GM10847 (cell line): ENCODE data around the gene UBE2F.

Source experiments
- POLR2A ChIP-seq: IDR thresholded peaks from 2 replicates; pipeline ENCODE4 v1.6.1; 2011; ENCODE audit not compliant: insufficient read length; ENCODE audit errors: extremely low read depth

Gene UBE2F

DNA sequence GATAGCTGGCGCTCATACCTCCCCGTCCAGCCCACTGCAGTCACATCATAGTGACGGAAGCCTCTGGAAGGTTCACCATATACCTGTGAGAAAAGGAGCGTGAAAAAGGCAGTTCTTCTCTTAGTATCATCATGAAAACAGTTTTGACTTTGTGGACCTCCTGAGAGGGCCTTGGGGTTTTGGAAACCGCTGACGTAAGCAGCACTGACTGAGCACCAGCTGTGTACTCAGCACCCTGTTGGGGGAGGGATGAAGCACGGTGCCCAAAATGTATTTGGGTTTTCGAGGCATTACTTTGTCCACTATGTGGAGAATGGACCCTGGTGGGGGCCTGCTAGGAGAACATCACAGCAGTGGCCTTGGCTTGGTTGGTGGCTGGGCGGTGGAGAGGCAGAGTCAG lies 99.4 kb downstream of the UBE2F start:
- TF ChIP-seq POLR2A, result no peak

DNA sequence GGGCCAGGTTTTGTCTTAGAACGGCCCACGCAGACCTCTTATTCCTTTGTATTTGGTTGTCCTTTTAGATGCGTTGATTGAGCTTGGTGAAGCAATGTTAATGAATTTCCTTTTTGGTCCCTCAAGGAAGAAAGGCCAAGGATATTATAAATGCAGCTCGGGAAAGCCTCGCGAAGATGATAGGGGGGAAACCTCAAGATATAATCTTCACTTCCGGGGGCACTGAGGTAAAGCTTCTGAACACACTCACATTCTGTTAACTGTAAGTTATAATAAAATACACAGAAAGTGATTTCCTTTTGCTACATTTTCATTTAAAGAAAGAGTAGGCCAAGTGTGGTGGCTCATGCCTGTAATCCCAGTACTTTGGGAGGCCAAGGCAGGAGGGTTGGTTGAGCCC lies 101.1 kb downstream of the UBE2F start:
- TF ChIP-seq POLR2A, result no peak

DNA sequence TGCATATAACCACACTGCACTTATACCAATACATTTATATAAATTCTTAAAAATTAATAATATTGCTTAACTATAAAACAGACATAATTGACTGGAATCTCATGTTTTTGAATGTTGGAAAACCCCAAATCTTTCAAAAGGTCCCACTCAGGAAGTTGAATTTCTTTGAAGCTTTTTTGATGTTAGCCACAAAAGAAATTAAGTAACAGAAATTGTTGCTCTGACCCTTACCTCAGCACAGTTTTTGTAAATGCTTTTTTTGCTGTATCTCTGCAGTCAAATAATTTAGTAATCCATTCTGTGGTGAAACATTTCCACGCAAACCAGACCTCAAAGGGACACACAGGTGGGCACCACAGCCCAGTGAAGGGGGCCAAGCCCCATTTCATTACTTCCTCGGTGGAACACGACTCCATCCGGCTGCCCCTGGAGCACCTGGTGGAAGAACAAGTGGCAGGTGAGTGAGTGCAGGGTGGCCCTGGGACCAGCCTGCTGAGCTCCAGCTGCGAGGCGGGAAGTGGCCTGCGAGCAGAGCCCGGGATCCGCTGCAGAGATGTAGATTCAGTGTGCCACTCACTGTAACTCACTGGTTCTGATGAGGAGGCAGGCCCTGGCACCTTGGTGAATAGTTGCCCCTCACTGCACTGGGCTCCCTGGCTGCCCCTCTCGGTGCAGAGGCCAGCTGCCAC lies 102.4 kb downstream of the UBE2F start:
- TF ChIP-seq POLR2A, result no peak

DNA sequence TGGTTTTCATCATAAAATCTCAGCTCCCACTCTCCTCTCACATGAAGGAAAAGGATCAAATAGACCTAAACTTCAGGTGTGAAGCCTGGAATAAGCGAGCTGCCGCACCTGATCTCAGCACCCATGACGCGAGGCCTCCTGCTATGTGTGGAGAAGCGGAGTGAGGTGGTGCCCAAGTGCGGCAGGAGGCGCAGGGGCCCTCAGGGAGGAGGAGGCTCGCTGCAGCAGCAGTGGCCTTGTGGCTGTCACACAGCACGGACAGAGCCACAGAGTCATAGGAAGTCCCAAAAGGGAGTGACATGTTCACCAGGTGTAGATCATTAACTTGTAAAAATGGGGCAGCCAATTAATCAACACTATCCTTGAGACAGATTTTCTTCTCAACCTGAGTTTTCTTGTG lies 103.1 kb downstream of the UBE2F start:
- no peak for TF ChIP-seq POLR2A

DNA sequence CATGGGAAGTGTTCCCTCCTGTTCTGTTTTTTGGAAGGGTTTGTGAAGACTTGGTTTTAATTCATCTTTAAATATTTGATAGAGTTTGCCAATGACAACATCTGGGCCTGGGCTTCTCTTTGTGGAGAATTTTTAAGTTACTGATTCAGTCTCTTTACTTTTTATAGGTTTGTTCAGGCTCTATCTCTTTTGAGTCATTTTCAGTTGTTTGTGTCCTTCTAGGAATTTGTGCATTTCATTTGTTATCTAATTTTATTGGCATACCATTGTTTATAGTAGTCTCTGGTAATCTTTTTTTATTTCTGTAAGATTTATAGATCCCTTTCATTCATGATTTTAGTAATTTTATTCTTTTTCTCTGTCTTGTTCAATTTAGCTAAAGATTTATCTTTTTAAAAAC lies 108.6 kb downstream of the UBE2F start:
- TF ChIP-seq POLR2A, result no peak

DNA sequence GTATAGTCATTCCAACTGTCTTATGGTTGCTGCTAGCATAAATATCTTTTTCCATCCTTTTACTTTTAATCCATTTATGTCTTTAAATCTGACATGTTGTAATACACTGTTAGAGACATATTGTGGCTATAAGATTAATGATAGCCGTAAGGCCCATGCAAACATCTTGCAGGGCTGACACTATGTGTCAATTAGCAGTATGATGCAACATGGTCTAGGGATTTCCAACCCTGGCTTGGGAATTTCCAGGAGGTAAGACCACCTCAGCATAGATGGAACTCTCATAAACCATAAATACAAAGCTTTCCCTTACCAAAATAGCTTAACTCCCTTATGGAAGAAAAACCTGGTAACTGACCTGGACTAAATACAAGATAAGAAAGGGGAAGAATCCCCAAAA lies 110.5 kb downstream of the UBE2F start:
- TF ChIP-seq POLR2A, result no peak

DNA sequence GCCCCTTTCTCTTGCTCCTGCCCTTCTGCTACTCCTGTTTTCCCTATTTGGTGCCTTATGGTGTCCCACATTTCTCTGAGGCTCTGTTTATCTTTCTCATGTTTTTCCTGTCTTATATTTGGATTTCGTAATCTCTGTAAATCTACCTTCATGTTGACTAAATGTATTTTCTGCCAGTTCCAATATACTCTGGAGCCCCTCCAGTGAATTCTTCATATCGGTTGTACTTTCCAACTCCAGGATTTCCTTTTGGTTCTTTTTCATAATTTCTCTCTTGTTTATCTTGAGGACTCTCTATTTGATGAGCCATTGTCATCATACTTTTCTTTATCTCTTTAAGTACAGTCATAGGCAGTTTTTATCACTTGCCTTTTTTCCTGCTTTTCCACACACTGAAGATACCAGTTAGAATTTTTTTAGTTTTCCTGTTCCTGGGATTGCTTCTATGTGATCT lies 113.1 kb downstream of the UBE2F start:
- no peak for TF ChIP-seq POLR2A

DNA sequence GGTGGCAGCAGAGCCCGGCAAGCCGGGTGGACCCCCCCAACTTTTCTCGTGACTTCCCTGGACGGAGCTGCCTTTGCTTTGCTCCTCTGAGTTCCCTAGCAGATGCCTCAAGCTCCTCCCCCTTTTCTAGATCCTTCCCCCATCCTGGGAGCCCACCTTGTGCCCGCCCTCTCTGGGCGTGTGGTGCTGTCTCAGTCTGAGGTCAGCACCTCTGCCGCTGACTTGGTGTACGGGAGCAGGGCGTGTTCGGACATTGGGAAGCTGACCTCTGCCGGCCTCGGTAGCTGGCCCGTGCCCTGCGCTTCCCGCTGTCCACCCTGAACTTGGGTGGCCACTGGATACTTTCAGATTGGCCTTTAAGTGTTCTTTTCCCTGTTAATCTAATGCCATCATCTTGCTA lies 113.7 kb downstream of the UBE2F start:
- TF ChIP-seq POLR2A, result no peak

DNA sequence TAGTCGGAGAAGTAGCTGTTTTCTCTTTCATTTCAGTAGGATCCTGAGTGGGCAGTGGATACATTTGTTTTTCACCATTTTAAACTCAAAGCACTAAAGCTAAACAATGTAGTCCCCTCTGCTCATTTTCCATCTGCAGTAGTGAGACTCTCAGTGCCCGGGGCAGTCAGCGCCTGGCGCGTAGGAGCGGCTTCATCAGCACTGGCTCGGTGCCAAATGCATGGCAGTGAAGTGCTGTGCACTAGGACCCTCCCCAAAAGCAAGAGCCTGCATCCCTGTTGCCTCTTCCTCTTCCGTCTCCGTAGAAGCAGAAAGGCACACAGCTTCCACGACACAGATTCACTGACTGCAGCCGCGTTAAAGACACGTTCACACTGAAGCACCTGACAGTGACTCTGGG lies 114.3 kb downstream of the UBE2F start:
- no peak for TF ChIP-seq POLR2A

DNA sequence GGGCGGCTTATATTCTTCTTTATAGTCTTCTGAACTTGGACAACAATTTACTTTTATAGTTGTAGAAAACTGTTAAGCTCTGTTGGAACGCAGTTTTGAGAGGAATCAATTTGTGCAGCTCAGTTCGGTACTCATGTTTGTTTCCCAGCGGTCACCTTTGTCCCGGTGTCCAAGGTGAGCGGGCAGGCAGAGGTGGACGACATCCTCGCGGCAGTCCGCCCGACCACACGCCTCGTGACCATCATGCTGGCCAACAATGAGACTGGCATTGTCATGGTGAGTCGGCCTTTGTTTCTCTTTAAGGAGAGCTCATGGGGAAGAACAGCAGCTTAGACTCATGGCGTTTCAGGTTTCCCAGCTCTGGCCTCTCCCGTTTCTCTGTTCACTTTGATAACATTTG lies 114.7 kb downstream of the UBE2F start:
- no peak for TF ChIP-seq POLR2A

DNA sequence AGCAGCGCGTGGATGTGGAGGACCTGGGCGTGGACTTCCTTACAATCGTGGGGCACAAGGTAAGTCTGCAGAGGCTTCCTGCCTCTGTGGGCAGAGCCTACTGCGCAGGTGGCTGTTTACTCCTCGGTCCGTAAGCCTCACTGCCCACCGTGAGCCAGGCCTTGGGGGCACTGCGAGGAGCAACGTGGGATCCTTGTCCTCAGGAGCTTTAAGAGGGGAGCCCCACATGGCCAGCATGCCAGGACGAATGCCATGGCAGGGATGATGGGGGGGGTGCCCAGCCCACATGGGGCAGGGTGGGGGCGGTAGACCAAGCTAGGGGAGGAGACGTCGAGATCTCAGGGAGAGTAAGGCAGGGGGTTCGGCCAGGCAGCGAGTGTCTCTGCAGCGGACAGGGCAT lies 115.3 kb downstream of the UBE2F start:
- no peak for TF ChIP-seq POLR2A

DNA sequence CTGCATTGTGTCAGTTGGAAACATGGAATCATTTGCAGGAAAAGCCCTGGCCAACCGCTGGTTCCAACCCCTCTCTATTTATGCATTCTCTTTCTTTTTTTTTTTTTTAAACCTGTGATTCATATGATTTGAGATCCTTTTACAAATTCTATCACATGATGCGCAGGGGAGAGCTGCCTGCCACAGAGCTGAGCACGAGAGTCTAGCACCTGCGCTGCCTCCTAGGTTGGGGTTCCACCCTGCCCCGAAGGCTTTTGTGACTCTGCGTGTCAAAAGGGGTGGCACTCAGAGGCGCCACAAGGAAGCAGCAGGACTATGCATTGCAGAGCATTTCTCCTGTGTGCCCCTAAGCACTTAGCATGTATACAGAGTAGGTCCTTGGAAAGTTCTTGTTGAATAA lies 116.0 kb downstream of the UBE2F start:
- no peak for TF ChIP-seq POLR2A

DNA sequence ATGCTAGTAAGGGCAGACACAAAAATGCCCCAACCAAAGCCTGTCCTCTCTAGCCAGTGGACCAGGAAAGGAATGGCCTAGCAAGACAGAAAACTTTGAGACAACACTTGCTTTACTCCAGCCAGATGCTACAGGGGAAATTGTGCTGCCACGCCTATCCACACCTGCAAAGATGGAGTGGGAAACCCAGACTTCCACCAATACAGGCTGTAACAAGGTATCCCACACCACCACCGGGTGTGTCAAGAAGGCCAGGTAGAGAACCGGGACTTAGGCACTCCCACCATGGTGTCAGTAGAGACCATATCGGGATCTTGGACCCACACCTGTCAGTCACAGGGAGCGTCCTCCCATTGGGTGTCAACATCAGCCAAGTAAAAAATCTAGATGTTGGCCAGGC lies 117.1 kb downstream of the UBE2F start:
- no peak for TF ChIP-seq POLR2A

DNA sequence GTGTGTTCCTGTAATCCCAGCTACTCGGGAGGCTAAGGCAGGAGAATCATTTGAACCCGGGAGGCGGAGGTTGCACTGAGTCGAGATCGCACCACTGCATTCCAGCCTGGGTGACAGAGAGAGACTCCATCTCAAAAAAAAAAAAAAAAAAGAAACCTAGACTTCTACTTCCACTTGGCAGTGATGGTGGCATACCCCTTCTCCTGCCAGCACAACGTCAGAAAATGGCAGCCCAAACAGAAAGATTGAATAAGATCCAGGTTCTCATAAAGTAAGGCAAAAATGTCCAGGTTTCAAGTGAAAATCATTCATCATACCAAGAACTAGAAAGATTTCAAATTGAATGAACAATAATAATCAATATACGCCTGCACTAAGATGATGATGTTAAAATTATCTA lies 117.9 kb downstream of the UBE2F start:
- no peak for TF ChIP-seq POLR2A

DNA sequence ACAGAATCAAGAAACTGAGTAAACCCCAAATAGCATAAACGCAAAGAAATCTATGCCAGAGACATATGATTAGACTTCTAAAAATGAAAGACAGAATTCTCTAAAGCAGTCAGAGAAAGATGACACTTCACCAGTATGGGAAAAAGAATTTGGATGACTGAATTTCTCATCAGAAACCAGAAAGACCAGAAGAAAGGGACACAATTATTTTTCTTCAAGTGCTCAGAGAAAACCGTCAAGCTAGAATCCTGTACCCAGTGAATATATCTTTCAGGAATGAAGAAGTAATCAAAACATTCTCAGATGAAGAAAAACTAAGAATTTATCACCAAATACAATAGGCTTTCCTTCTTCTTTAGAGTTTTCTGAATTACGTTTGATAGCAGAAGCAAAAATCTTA lies 119.1 kb downstream of the UBE2F start:
- TF ChIP-seq POLR2A, result no peak

DNA sequence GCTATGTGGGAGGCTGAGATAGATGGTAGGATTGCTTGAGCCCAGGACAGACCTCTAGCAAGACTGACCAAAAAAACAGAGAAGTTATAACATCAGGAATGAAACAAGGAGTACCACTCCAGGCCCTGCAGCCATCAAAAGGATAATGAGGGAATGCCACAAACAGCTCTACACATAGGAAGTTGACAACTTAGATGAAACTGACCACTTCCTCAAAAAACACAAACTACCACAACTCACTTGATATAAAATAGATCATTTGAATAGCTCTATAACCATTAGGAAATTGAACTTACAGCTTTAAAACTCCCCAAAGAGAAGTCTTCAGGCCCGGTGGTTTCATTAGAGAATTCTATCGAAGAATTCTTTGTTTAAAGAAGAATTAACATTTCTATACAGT lies 120.4 kb downstream of the UBE2F start:
- no peak for TF ChIP-seq POLR2A

DNA sequence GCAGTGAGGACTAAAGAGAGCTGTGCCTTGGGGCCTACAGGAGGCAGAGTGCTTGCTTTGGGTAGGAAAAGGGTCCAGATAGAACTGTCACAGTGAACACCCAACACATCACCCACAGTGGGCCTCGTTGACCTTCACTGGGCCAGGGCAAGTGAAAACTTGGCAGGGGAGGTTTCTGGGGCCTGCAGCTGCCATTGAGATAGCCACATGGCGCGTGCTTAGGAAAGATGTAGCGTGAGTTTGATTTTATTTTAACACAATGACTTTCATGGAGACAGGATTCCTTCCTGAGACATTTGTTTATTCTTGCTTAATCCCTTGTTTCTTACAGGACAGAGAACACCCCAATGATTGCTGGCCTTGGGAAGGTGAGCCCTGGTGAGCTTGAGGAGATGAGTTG lies 124.1 kb downstream of the UBE2F start:
- no peak for TF ChIP-seq POLR2A
